LNCAP (cell line): ENCODE data around the gene PALD1.

Experiments used
- TF ChIP-seq, protein P1 (sequence below): fragments of 450-650 bp; IDR thresholded peaks from 2 replicates; pipeline ENCODE4 v1.5.1; 2017; ENCODE audit warnings: mild to moderate bottlenecking

Gene PALD1

DNA sequence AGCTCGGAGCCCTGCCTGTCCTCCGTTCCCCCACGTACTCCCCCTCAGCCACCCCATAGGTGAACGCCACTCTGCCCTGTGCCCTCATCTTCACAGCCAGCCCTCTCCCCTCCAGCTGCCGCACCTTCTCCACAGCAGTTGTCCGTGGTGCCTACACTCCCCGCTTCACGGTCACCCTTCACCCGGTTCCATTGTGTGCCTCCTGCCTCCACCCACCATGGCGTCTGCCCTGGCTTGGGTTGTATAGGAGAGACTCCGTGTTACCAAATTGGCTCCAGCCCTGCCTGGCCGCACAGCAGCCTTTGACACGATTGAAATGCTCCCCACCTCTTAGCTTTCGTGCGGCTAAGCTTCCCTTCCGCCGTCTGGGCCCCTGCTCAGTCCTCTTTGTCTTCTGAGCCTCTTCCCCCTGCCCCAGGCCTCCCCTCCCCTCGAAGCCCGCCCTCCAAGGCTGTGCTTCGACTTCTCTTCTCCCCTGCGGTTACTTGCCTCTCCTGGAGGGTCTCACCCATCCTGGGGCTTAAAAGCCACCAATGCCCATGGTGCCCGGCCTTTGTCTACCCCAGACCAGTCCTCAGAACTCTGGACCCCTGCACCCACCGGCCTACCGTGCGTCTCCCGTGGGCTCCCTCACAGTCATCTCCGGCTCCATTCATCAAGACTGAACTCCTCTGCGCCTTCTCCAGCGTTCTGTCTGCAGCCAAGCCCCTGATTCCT lies 18.6 kb upstream of the PALD1 start:
- TF ChIP-seq, protein P1, sequence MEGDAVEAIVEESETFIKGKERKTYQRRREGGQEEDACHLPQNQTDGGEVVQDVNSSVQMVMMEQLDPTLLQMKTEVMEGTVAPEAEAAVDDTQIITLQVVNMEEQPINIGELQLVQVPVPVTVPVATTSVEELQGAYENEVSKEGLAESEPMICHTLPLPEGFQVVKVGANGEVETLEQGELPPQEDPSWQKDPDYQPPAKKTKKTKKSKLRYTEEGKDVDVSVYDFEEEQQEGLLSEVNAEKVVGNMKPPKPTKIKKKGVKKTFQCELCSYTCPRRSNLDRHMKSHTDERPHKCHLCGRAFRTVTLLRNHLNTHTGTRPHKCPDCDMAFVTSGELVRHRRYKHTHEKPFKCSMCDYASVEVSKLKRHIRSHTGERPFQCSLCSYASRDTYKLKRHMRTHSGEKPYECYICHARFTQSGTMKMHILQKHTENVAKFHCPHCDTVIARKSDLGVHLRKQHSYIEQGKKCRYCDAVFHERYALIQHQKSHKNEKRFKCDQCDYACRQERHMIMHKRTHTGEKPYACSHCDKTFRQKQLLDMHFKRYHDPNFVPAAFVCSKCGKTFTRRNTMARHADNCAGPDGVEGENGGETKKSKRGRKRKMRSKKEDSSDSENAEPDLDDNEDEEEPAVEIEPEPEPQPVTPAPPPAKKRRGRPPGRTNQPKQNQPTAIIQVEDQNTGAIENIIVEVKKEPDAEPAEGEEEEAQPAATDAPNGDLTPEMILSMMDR: no peak

- TF ChIP-seq, protein P1: peak; percentile 88
These were observed 16.9 kb upstream of the PALD1 start for GRCh38 chr10:70461397-70462348.

GRCh38 chr10:70462349-70462984 lies 16.1 kb upstream of the PALD1 start:
- TF ChIP-seq, protein P1: no peak

GRCh38 chr10:70465278-70465677 lies 13.3 kb upstream of the PALD1 start:
- TF ChIP-seq, protein P1: no peak

DNA sequence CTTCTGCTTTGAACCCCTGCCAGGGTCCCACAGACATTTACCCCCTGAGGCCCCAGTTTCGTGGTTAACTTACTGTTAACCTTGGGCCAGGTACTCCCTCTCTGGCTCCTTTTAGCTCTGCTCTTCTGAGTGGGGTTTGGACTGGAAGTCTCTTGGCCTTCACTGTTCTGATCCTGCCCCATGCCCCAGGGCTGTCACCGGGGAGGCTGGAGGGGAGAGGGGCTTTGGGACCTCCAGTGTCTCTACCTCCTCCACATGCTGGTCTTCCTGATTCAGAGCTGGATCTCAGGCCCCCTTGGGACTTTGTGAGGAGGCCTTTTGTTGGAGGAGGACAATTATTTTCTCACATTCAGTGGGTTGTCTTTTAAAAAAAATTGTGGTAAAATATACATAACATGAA lies 12.7 kb upstream of the PALD1 start:
- TF ChIP-seq, protein P1: no peak

DNA sequence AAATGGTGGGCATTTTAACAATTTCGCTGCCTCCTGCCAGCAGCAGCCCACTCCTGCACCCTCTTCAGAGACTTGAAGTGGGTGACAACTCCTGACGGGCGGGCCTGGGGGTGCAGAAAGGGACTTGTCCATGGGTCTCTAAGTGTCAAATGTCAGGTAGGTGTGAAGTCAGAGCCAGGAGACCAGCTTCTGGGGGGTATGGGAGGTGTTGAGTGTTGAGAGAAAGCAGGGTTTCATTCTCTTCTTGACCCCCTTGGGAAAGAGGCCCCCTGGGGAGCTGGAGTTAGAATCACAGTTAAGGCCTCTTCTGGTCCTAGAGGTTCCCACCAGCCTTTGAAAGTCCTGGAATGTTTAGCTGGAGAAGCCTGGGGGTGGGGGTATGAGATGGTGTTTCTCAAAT lies 11.6 kb upstream of the PALD1 start:
- TF ChIP-seq, protein P1: no peak

GRCh38 chr10:70472799-70473454 lies 5.6 kb upstream of the PALD1 start:
- TF ChIP-seq, protein P1: no peak
